ENCODE results near the gene OSBPL3.

- TF ChIP-seq, protein P1, sequence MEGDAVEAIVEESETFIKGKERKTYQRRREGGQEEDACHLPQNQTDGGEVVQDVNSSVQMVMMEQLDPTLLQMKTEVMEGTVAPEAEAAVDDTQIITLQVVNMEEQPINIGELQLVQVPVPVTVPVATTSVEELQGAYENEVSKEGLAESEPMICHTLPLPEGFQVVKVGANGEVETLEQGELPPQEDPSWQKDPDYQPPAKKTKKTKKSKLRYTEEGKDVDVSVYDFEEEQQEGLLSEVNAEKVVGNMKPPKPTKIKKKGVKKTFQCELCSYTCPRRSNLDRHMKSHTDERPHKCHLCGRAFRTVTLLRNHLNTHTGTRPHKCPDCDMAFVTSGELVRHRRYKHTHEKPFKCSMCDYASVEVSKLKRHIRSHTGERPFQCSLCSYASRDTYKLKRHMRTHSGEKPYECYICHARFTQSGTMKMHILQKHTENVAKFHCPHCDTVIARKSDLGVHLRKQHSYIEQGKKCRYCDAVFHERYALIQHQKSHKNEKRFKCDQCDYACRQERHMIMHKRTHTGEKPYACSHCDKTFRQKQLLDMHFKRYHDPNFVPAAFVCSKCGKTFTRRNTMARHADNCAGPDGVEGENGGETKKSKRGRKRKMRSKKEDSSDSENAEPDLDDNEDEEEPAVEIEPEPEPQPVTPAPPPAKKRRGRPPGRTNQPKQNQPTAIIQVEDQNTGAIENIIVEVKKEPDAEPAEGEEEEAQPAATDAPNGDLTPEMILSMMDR (IDR thresholded peaks at IDR 0.05; ENCODE audit: extremely low read depth in 1 of 2, insufficient read depth in 1 of 2, low read depth in 1 of 2, low read length in 2 of 2) = peak in 1 of 2 donors; percentile 14
- TF ChIP-seq FOS (IDR thresholded peaks at IDR 0.05; ENCODE audit: borderline replicate concordance, insufficient read depth, low read length) (no peak), JUN (IDR thresholded peaks at IDR 0.05; ENCODE audit: borderline replicate concordance, insufficient read depth, insufficient read length, low read depth) (no peak), POLR2AphosphoS5 (IDR thresholded peaks at IDR 0.05; ENCODE audit: insufficient read depth, low read depth, low read length) (no peak), EZH2 (IDR thresholded peaks at IDR 0.05; ENCODE audit: borderline replicate concordance, low read depth, low read length, severe bottlenecking) (no peak), MYC (IDR thresholded peaks at IDR 0.05; ENCODE audit: low read depth, low read length) (no peak)
Observed at GRCh38 chr7:24767878-24768569, 212.0 kb downstream of the OSBPL3 start.

All from endothelial cell of umbilical vein (primary cell).